GM21737 (cell line): ENCODE measurements around the gene MAP2K1.
"Not testable (repeated sequence)": the region's sequence is repeated elsewhere in the genome, so short reads cannot be mapped to it uniquely, and the experiment has no call there.

Experiments
- ATAC-seq: cut with Tn5 transposase; IDR thresholded peaks from one replicate; pipeline ENCODE4 v1.9.1; 2021; ENCODE audit warnings: mild to moderate bottlenecking, moderate library complexity; ENCODE audit not compliant: unreplicated experiment

Gene MAP2K1

GRCh38 chr15:66390678-66391077 lies 4.0 kb downstream of the MAP2K1 start:
- peak; percentile 29 for ATAC-seq

- ATAC-seq: not testable (repeated sequence)
These were observed 6.3 kb downstream of the MAP2K1 start for GRCh38 chr15:66393037-66393436.

DNA sequence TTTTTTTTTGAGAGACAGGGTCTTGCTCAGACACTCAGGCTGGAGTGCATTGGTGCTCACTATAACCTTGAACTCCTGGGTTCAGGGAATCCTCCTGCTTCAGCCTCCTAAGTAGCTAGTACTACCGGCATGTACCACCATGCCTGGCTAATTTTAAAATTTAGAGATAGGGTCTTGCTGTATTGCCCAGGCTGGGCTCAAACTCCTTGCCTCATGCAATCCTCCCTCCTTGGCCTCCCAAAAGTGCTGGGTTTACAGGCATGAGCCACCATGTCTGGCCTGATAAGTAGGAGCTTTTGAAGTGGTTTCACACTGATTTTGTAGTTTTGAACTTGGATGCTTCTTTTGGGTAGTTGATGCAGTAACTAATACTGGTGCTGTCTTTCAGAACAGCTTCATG lies 7.8 kb downstream of the MAP2K1 start:
- no peak for ATAC-seq

GRCh38 chr15:66394915-66395314 lies 8.2 kb downstream of the MAP2K1 start:
- no peak for ATAC-seq

DNA sequence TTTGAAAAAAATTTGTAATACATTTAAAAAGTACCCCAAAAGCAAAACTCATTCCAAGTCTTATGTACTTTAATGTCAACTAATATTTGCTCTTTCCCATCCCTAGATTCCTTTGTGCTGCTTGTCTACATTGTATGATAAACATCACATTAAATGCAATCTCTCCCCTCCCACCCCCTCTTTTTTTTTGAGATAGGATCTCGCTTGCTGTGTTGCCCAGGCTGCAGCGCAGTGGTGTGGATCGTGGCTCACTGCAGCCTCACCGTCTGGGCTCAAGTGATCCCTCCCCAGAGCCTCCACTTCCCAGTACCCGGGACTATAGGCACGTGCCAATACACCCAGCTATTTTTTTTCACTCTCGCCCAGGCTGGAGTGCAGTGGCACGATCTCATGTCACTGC lies 12.6 kb downstream of the MAP2K1 start:
- ATAC-seq: no peak

DNA sequence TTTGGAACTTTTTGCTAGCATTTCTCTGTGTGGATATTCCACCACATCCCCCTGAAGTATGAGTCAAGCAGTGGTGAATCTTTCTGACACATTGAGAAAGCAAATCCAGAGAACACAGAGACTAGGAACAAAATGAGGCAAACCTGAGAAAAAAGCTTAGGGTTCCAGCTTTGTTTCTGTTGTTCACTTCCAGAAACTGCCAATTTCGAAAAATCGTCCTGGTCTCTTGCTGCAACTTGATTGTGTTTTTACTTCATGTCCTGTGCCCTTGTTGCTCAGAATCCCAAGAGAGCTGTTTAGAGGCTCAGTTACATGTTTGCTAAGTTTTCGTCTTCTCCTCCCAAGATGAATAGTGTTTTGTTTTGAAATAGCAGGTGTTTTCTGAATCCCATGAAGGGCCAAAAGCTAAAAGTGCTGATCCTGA lies 13.7 kb downstream of the MAP2K1 start:
- no peak for ATAC-seq

DNA sequence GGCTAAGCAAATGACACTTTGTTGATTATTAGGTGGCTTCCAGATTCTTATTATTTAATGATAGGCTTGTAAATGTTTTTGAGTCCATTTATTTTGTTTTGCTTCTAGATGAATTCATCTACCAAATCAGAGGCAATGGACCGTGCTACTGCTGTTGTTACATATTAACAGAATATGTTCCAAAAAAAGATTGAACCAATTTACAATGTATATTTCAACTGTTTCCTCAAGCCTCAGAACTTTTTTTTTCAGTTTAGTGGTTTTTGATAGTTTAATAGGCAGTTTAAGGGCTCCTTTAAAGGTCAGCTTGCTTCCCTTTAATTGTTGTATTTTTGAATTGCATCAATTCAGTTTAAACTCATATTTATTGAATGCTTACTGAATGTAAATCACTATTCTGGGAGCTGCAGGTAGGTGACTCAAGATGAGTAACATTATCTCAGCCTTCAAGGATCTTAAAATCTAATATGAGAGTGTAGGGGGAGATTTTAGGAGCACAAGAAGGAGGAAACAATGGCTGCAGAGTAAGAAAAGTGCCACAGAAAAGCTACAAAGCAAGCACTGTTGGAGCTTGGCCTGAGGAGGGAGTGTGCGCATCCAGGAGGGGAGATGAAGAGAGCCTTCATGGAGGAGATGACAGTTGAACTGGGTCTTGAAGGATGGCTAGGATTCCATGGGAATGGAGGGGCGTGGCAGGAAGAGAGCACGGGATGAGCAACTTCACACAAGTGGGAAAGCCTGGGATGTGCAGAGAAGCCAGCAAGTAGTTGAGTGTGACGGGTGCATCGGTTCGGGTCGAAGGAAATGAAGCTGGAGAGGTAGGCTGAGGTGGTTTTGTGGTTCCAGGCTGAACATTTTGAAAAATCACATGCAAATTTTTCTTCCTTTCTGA lies 14.7 kb downstream of the MAP2K1 start:
- no peak for ATAC-seq

DNA sequence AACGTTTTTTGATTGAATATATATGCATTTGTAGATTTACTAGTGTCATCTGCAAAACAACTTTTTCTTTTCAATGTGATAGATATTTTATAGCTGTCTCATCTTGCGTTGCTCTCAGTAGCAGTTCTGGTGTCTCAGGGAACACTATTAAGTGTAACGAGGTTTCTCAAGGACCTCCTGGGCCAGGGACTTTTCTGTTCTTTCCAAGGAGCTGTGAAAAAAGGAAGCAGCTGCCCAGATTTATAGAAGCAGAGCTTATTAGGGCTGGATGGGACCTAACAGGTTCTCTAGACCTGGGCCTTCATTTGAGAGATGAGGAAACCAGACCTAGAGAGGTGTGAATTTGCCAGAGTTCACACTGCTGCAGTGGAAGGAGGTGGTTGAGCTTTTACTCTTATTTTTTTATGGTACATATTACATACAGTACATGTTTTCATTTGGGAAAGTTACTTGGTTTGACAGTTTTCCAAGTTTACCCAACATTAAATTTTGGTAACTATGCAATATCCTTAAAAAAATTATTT lies 16.1 kb downstream of the MAP2K1 start:
- ATAC-seq: no peak

- no peak for ATAC-seq
These were observed 16.6 kb downstream of the MAP2K1 start for GRCh38 chr15:66403323-66403722.

GRCh38 chr15:66404122-66404521 lies 17.4 kb downstream of the MAP2K1 start:
- no peak for ATAC-seq

DNA sequence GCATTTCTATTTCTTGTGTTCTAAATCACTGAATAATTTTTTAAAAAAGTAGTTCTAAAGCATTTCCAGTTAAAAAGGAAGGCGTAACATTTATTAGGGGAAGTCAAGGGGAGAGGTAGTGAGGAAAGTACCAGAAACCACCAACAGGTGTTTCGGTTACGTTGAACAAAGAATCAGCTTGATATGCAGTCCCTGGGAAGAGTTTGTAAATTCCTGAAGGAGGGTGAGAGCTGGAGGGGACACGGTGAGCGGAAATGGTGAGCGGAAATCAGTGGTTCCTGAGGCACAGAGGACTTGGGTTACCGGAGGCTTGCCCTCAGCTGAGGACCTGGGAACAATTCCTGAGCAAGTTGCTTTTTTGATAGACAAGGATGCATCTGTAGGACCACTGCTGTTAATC lies 17.8 kb downstream of the MAP2K1 start:
- ATAC-seq: no peak

DNA sequence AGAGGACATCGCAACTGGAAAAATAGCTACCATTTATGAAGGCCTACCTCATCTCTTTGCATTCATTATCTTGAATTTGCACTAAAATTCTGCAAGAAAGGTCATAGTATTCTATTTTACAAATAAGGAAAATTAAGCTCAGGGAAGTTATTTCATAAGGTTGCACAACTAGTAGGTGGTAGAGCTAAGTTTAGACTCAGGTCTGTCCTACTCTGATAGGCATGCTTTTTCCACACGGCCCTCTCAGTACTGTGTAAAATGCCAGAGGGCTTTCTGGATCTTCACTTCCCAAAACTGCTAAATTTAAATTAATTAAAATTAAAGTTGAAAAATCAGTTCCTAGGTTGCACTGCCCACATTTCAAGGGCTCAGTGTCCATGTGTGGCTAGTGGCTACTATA lies 18.3 kb downstream of the MAP2K1 start:
- no peak for ATAC-seq

DNA sequence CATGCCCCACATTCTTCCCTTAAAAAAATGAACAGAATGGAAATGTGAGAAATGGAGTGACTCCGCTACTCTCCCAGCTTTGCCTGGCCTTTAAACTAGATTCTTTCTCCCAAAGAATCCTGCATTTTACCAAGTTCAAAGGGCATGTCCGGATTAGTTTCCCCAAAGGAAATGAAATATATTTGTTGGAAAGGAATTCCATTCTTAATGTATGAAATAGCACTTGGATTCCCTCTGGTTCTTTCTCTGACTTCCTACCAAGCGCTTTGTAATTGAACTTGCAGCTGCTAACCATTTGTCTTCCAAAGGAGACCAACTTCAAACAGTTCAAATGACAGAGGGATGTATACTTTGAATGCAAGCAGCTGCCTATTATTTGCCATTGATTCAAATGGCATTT lies 18.9 kb downstream of the MAP2K1 start:
- ATAC-seq: no peak

DNA sequence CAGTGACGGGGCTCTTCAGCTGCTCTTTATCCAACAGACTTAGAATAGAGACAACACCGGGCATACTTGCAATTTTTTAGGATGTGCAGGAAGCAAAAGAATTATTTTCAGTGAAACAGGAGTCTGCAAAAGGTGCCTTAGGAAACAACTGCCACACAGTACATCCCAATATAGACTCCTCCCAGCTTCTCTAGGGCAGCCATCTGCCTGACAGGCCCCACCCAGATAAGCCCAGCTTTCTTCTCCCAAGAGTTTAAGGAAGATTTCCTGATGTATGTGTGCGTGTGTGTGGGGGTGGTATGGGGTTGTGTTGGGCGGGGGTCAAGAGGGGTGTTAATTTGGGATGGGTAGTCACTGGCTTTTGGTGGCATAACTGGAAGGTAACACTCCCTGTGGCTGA lies 21.5 kb downstream of the MAP2K1 start:
- ATAC-seq: no peak

- no peak for ATAC-seq
These were observed 22.1 kb downstream of the MAP2K1 start for GRCh38 chr15:66408675-66409282.

DNA sequence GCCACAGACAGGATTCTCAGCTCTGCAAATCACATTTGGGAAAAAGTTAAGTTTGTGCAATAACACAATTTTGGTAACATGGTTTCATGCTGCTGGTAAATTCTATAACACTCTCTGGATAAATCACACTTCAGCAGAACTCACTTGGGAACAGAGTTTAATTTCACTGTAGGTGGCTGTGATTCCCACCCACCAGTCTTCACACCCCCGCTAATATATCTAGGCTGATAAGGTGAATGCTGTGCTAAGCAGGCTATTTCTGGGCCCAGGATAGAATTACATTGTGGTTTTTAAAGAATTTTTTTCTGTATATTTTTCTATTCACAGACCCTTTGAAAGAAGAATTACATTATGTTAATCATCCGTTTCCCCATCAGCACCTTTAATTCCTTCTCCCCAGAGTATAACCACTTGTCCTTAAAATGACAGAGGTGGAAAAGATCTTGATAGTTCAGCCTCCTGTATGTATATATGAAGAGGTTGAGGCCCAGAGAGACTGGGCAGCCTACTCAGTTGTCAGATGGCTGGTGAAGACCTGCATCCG lies 22.9 kb downstream of the MAP2K1 start:
- no peak for ATAC-seq

DNA sequence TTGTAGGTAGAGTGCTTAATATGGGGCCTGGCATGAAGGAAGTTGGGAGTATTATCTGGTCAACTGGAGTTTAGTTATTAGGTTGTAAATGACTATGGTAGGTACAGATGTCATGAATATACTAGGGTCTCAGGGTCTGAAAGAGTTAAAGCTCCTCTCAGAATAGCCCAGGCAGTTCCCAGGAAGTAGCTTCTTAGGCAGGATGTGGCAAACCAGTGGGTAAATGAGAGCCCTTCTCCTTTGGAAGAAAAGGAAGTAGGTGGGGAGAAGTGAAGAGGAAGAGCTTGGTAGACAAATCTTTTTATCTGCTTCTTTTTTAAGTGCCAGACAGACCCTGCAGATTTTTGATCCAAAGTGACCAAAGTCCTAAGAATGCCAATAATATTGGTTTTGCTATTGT lies 24.5 kb downstream of the MAP2K1 start:
- ATAC-seq: no peak

- ATAC-seq: no peak
These were observed 25.5 kb downstream of the MAP2K1 start for GRCh38 chr15:66412220-66412619.

DNA sequence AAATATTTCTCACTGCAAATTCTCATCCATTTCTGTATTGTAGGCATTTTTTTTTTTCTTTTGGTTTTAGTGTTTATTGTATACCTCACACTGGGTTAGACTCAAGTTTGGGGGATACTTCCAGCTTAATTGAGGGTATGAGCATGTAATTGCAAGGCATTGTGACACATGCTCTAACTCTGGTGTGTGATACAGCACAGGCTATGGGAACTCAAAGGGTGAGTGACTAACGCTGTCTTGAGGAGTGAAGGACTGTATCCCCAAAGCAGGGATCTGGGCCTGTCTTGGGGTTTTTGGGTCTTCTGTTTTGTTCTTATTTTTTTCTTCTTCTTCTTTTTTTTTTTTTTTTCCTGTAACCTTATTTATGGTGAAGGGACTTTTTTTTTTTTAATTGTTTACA lies 26.9 kb downstream of the MAP2K1 start:
- no peak for ATAC-seq

DNA sequence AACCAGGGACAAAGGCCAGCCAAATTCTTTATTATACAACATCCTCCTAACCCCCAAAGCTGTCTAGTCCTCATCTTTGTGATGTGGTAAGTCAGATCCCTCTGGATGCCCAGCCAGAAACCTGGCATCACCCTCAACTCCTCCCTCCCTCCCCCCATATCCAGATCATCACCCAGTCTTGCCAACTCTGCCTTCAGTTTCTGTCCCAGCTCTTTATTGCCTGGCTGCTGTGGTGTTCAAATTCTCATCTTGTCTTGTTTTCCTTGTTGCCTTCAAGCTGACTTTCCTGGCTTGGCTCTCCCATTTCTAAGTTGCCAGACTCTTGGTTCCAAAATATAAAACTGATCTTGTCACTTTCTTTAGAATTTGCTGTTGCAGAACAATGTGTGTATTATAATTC lies 28.6 kb downstream of the MAP2K1 start:
- ATAC-seq: no peak

DNA sequence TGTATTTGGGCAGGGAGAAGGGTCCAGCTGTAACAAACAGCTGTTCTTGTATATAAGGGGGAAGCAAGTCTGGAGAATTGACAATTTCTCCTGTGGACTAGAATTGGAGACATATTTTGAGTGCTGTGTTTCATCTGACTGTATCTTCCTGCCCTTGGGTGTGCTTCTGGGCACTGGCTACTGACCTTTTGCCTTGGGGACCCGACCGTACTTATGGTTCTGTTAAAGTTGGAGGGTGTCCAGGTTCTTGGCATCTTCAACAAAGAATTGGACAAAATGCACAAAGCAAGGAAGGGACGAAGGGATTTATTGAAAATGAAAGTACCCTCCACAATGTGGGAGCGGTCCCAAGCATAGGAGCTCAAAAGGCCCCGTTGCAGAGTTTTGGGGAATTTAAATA lies 31.0 kb downstream of the MAP2K1 start:
- ATAC-seq: no peak

DNA sequence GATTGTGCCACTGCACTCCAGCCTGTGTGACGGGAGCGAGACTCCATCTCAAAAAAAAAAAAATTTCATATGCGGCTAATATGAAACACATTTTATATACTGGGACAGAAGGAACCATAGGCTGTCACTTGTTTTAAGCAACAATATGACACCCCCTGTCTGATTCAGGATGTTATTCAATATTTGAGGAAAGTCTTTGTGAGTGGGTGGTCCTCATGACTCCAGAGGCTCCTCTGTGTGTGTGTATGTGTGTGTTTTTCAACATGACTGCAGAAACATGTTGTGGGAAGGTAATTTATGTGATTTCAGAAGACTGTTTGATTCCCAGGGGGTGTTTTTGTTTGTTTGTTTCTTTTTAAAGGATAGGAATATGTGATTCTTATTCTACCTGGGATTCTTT lies 32.8 kb downstream of the MAP2K1 start:
- no peak for ATAC-seq
